ENCODE measurements around the gene ADRA1B.

The ADRA1B gene

DNA sequence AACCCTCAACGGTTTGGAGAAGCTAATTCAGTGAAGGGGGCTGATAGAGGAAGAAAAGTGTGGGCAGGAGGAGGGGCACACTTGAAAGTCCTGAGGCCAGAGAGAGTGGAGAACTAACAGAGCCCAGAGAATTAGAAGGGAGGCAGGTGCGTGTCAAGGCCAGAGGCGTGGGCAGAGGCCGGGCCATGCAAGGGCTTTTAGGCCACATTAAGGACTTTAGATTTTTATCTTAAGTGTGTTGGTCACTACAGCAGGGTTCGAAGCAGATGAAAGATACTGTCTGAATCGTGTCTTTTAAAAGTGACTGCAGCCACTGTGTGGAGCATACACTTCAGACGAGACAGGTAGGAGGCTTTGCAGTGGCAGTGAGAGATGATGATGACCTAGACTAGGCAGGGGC, 6.7 kb downstream of the ADRA1B start:
- no peak for DNase-seq (ENCODE audit: low read depth in 4 of 4, low spot score in 1 of 4)

DNA sequence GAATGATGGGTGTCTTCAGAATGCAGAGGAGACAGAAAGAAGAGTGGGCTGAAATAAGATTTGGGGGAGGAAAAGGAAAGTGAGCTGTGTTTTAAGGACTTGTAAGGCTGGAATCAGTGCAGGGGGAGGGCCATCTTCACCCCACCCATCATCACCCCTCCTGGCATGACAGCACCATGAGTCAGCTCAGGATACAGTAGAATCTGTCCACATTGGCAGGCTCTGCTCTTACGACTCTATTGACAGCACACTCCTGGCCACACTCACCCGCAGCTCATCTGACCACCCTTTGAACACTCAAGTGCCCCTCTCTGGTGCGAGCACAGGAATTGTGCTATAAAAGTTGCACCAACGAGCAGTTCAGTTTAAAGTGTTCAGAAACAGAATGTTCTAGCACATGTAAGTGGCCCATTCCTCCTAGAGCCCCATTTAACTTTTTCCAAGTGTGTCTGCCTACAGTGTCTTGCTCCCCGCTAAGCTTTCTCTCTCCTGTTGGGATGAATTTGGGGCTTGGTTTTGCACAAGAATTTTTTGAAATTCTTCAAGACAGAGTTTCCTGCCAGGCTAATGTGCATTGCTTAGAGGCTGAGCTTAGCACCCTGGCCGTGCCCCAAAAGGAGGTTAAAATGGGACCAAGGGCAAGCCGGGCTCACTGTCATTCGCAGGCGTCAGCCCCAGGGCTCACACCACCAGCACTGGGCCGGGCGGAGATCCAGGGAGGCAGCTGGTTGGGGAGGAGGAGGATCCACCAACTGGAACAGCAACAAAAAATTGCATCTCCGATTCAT, 12.0 kb downstream of the ADRA1B start:
- DNase-seq (ENCODE audit: low read depth in 4 of 4, low spot score in 1 of 4), result no peak

- no peak for DNase-seq (ENCODE audit: low read depth in 4 of 4, low spot score in 1 of 4)
Observed at GRCh38 chr5:159929176-159929575, 12.9 kb downstream of the ADRA1B start.

DNA sequence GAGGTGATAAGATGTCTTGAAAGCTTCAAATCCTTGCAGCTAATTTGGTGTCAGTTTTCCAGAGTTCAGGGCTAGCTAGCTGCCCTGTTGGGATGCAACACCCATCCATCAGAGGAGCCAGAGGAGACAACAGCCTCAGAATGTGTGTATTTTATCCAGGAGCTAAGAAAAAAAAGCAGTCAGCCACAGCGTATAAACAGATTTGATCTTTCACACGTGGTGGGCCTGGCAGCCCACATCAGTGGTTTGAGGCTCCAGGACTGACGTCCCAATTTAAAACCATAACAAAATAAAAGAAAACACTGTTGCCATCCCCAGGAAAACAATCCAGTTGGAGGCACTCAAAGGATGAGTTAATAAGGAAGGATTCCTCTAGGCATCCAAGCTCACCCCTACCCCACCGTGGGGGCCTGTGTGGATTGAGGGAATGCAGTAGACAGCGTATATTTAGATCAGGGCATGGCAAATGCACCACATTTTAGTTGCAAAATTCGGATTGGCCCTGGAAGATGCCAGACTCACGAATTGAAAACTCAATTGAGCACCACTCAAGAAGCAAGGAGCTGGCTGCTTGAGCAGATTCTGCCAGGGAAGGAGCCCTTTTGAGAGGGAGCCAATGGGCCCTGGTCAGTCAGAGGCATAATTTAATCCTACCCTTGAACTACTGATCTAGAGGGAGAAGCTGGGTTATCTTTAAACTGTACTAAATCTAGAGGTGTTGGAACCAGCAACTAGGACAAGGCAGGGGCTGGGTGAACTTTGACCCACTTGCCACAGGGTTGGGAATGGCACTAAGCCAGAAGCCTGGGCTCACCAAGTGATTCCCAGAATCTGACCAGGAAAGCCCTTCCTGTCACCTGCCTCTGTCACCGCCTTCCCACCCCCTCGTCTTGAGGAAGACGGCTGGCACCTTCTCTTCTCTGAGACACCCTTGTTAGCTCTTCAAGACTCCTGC, 17.5 kb downstream of the ADRA1B start:
- DNase-seq (ENCODE audit: low read depth in 4 of 4, low spot score in 1 of 4), result no peak

- DNase-seq (ENCODE audit: low read depth in 4 of 4, low spot score in 1 of 4), result no peak
Observed at GRCh38 chr5:159935946-159936345, 19.7 kb downstream of the ADRA1B start.

- DNase-seq (ENCODE audit: low read depth in 4 of 4, low spot score in 1 of 4), result no peak
Observed at GRCh38 chr5:159936686-159937329, 20.5 kb downstream of the ADRA1B start.

DNA sequence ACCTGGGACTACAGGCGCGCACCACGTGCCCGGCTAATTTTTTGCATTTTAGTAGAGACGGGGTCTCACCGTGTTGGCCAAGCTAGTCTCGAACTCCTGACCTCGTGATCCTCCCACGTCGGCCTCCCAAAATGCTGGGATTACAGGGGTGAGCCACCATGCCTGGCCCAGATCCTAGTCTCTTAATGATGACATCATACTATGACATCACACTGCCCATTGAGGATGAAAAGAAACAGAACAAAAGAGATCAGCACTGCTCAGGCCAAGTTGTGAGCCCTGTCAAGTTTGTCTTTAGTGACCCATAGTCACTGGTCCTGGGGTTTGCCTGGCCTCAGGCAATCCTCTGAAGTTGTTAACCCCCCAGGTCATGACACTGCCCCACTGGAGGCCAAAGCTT, 21.3 kb downstream of the ADRA1B start:
- DNase-seq (ENCODE audit: low read depth in 4 of 4, low spot score in 1 of 4), result no peak

DNA sequence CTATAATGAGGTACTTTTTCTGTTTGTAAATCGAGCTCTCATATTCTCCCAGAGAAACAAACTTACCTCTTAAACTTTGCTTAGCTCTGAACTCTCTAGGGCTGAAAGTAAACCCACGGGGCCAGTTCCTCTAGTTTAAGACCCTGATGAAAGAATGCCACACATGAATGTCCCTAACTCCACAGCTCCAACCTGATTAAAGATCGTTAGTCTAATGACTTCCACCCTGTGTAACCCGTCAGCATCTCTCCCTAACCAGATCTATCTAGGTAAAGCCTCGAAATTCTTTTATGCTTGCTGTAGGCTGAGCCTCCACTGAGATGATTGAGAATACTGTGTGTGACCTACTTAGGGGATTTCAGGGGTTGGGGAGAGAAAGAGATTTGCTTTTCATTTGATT, 27.0 kb downstream of the ADRA1B start:
- DNase-seq (ENCODE audit: low read depth in 4 of 4, low spot score in 1 of 4), result no peak

DNA sequence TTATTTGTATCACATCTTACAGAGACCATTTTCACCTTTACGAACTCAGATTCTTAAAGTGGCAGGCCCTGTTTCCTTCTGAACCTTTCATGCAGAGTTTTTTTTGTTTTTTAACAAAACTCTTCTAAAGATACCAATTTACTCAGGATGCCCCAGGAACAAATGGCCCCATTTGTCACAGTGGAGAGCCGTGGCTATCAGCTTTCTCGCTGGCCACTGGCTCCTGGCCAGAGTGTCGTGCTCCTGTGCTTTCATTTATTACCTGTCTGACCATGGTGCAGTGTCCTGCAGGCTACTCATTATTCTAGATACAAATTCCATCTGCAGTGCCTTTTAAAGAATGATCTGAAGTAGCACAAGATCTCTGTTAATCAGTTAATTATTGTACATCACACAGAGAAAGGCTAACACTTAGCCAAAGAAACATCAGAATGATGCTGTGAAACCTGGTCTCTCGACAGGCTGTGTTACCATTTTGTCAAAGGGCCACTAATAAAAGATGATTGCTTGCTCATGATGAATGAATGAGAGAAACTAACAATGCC, 27.8 kb downstream of the ADRA1B start:
- no peak for DNase-seq (ENCODE audit: low read depth in 4 of 4, low spot score in 1 of 4)

DNA sequence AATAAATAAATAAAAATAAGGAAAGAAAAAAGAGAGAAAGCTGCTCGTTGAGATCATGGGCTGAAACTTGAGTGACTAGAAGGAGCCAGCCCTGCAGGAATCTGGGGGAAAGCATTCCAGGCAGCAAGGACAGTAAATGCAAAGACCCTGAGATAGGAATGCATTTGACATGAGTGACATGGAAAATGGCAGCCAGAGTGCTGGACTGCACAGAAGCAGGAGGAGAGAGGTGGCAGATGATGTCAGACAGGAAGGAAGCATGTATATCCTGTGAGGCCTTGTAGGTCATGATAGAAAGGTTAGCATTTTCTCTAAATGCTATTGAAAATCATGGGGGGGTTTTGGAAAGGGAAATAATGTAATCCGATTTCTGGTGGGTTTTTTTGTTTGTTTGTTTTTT, 29.1 kb downstream of the ADRA1B start:
- no peak for DNase-seq (ENCODE audit: low read depth in 4 of 4, low spot score in 1 of 4)

DNA sequence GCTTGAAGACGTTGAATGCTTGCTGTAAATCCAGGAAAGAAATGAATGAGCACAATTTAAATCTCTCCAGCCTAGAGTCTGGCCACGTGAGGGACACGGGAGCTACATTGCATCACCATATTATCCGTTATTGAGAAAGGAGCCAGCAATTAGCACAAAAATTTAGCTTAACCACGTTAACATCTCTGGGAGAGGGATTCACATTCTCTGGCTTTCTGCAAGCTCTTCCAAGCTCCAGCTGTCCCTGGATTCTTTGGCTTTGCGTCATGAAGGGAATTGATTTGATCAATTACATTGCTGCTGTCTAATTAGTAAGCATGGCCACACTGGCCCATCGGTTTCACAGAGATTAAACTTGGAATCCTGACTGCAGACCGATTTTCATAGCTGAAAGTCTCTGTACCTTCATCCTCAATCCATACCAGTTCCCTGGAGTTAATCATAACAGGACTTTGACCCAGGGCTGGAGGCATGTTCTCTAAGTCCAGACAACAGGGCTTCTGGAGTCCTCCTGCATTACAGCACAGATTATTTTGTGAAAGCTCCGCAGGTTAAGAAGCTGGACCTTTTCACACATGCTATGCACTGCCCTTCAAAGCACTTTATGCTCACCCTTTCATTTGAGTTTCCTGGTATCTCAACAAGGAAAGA, 31.6 kb downstream of the ADRA1B start:
- DNase-seq (ENCODE audit: low read depth in 4 of 4, low spot score in 1 of 4), result no peak

DNA sequence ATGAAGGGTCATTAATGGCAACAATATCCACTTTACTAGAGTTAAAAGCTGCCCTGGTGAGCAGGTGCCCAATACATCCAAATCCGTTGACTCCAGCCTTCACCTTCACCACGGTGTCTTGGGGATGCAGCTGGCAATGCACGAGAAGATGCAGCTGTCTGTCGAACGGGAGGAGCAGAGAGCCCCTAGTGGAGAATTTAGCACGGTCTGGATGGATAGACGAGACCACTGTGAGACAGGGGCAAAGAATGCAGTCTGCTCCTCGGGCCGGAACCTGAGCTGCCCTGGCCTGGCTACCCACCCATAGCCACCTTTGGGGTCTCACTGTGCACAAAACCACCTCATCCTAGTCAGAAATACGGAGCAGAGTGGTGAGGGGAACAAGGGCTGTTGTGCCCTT, 35.1 kb downstream of the ADRA1B start:
- DNase-seq (ENCODE audit: low read depth in 4 of 4, low spot score in 1 of 4), result no peak

DNA sequence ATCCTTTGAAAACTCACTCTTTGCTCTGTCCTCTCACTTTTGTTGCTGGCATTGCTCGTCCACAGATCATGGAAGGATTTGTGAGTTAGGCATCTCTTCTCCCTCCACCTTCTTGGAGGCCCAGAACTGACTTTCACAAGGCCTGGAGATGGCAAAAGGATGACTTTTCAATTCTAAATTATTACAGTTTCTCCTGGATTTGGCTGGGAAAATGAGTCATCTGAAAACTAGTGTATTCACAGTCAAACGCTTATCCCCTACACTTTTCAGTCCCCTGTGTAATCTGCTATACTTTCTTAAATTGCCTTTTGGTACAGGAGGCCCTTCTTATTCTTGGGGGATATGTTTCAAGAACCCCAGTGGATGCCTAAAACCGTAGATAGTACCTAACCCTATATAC, 35.6 kb downstream of the ADRA1B start:
- no peak for DNase-seq (ENCODE audit: low read depth in 4 of 4, low spot score in 1 of 4)

- DNase-seq (ENCODE audit: low read depth in 4 of 4, low spot score in 1 of 4), result no peak
Observed at GRCh38 chr5:159953609-159954008, 37.3 kb downstream of the ADRA1B start.

DNA sequence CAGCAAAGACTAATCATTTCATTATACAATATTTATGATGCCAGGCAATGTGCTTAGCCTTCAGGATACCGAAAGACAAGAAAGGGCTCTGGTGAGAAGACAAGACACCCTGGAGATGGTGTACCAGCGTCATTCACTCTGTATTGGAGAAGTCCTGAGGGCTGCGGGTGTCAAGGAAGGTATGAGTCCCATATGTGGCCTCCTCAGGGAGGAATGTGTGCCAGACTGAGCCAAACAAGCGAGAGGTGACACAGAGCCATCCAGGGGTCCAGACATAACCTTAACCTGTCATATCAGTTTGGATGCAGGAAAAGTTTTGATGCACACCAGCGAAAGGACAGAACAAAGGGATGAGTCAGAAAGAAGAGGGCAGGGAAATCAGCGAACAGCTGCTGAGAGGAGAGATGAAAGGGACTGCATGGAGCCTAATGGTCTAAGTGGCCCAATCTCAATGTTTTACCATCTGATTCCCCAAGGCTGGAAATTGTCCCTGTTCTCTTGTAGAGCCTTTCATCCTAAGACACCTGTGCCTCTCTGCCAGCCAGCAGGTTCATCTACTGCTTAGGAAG, 38.9 kb downstream of the ADRA1B start:
- no peak for DNase-seq (ENCODE audit: low read depth in 4 of 4, low spot score in 1 of 4)

DNA sequence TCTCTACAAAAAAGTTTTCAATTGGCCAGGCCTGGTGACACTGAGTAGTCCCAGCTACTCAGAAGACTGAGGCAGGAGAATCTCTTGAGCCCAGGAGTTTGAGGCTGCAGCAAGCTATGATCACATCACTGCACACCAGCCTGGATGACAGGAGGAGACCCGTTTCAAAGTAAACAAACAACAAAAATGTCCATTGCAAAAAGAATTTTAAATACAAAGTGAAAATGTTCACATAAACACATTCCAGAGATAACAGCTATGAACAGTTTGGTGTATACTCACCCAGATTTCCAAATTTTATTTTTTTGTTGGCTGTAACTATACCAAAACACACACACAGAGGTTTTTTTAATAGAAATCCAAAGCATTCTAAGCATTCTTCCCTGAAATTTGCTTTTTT, 39.8 kb downstream of the ADRA1B start:
- DNase-seq (ENCODE audit: low read depth in 4 of 4, low spot score in 1 of 4), result no peak

DNA sequence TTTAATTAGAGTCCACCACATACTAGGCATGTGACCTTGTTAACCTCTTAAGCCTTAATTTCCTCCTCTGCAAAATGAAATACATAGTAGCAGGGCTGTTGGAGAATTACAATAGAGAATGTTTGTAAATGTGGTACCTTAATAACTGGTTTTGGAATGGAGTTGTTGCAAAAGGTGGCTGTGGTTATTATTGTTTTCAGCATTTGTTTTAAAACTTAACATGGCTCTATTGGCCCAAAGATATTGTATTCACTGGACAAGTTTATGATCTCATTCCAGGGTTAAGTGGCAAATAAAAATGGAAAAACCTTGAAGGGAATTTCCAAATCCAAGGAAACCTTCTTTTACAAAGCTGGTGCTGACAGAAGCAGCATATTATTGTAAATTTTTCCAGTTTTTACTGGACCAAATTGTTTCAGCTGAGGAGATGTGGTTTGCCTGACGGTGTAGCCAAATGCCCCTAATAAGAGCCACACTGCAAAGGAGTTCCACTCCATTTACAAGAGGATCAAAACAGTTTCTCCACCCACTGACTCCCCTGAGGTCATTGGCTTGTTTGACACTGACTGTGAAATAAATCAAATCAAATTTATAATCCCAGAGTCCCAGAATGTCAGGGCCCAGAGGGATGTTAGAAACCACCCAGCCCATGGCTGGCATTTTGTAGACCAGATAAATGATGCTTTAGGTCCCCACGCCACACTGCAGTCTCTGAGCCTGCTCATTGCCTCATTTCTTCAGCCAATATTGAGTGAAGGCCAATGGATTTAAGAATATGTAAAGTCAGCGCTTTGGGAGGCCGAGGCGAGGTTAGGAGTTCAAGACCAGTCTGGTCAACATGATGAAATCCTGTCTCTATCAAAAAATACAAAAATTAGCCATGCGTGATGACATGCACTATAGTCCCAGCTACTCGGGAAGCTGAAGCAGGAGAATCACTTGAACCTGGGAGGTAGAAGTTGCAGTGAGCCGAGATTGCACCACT, 45.2 kb downstream of the ADRA1B start:
- no peak for DNase-seq (ENCODE audit: low read depth in 4 of 4, low spot score in 1 of 4)

DNA sequence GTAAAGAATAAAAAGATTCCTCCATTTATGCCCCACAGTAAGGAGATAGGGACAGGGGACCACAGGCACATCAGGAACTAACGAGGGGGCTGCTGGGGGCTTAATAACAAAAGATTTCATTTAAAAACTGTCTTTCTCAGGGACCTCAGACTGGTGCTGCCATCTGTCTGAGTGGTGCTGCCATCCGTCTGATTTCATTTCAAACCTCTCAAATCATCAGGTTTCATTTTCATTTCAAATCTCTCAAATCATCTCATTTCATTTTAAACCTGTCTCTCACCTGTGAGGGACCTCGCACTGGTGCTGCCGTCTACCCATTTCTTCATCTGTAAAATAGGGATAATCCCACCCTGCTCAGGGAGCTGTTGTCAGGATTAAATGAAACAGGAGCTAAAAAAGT, 45.9 kb downstream of the ADRA1B start:
- no peak for DNase-seq (ENCODE audit: low read depth in 4 of 4, low spot score in 1 of 4)

DNA sequence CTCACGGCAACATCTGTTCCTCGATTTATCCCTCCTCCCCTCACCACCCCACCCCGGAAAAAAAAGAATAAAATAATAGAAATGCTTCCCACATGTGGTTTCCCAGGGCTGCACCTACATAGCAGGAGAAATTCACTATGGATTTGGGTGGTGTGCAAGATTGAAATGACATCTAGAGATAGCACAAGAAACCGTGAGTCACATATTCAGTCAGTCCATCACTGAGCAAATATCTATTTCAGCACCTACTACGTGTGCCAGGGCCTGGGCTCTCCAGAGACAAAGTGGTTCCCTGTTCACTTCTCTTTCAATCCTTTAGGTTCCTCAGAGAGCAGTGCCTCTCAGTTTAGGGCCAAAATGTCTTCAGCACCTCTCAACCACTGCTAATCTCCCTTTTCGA, 47.7 kb downstream of the ADRA1B start:
- no peak for DNase-seq (ENCODE audit: low read depth in 4 of 4, low spot score in 1 of 4)
